Measurements from ENCODE around the gene FBXO24.

DNA sequence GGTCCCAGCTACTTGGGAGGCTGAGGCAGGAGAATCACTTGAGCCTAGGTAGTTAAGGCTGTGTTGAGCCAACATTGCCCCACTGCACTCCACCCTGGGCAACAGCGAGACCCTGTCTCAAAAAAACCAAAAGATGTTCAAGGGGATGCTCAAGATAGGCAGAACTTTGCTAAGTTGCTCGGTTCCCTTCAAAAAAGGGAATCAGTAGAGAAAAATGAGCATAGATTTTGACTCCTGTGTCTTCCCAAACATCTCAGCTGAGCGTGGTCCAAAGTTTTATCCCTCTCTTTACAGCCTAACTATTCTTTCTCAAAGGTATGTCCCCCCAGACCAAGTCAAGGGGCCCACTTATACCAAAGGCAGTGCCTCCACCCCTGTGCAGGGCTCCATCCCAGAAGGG lies 33.1 kb upstream of the FBXO24 start:
- TF ChIP-seq, protein P1, sequence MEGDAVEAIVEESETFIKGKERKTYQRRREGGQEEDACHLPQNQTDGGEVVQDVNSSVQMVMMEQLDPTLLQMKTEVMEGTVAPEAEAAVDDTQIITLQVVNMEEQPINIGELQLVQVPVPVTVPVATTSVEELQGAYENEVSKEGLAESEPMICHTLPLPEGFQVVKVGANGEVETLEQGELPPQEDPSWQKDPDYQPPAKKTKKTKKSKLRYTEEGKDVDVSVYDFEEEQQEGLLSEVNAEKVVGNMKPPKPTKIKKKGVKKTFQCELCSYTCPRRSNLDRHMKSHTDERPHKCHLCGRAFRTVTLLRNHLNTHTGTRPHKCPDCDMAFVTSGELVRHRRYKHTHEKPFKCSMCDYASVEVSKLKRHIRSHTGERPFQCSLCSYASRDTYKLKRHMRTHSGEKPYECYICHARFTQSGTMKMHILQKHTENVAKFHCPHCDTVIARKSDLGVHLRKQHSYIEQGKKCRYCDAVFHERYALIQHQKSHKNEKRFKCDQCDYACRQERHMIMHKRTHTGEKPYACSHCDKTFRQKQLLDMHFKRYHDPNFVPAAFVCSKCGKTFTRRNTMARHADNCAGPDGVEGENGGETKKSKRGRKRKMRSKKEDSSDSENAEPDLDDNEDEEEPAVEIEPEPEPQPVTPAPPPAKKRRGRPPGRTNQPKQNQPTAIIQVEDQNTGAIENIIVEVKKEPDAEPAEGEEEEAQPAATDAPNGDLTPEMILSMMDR (IDR thresholded peaks at IDR 0.05), result no peak
- TF ChIP-seq POLR2A (IDR thresholded peaks at IDR 0.05), result no peak
- no peak for TF ChIP-seq POLR2AphosphoS5 (IDR thresholded peaks at IDR 0.05)
